Activated CD4-positive, CD25-positive, alpha-beta regulatory T cell treated with anti-CD3 and anti-CD28 coated beads, Interleukin-2, amount 50 U/mL, for 24 hours (primary cell): ENCODE measurements around the gene KRTAP16-1.
A peak's percentile ranks its signal among the peaks of the same experiment; 100 is the strongest.

Experiments used
- ATAC-seq, 2 donors: fragments of 150-1000 bp; cut with Tn5 transposase; one replicate each; pipeline ENCODE4 v1.10.0; 2021; ENCODE audit warnings: mild to moderate bottlenecking in 1 of 2, moderate library complexity in 1 of 2

The KRTAP16-1 gene

DNA sequence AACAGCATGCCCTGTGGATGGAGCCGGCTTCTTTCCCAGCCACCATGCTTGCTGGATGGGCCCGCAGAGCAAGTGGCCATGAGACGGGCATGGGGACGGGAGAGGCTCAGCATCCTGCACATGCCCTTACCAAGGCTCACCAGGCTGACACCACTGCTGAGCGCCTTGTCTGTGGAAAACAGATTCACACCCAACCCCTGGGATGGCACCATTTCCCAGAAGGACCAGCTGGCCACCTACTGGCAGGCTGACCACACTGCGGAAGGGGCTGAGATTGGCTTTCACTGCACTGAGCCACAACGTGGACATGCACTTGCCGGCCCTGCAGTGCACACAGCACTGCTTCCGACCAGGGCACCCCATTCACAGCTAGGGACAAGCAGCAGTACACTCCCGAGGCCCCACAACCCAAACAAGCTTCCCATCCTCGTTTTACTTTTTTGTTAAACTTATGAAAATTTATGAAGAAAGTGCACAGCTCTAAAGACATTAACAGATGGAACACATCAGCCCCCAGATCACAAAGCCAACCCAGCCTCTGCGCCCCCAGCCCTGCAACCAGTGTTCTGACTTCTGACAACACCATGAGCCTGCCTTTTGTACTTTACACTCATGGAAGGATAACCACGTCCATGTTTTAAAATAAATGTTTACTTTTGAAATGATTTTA lies 20.3 kb upstream of the KRTAP16-1 start:
- no peak for ATAC-seq

DNA sequence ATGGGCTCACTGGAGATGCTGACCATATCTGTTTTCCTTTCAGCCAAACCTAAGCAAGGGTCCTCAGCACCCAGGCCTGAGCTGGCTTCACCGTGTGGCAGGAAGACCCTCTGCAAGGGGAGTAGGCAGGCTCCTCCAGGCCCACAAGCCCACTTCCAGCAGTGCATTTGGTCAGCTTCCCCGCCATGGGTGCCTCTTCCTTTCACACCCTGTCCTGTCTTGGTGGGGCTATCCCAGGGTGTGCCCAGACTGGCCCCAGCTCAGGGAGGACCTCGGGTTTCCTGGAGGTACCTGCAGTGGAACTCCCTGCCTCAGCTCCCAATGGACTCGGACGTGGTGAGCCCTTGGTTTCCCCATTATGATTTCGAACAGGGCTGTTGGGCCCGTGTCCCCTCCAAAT lies 19.1 kb upstream of the KRTAP16-1 start:
- no peak for ATAC-seq

DNA sequence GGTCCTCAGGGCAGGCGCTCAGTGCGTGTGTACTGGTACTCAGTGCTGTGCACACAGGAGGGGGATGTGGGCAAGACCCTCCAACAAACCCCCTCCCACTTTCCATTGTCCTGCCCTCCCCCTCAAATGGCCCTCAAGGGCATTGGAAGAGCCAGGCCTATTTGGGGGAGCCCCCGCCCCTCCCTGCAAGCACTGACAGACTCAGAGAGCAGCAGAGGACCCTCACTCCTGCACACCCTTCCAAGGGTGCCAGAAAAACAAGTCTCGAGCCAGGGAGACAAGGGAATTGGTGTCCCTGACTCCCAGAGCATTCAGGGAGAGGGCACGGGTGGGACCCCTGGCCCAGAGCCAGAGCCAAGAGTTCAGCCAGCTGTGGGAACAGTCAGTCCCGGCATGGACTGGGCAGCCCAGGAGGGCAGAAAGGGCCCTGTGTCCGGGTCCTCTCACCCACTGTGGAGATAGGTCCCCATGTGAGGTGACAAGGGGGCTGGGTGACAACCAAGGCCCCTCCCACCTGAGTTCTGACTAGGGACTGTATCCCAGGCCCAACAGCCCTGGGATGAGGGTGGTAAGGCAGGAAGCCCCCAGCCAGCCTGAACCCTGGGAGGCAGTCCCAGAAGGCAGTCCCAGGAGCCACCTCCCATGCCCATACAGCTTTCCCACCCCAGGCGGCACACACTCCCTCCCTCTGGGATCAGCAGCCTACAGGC lies 18.5 kb upstream of the KRTAP16-1 start:
- no peak for ATAC-seq

DNA sequence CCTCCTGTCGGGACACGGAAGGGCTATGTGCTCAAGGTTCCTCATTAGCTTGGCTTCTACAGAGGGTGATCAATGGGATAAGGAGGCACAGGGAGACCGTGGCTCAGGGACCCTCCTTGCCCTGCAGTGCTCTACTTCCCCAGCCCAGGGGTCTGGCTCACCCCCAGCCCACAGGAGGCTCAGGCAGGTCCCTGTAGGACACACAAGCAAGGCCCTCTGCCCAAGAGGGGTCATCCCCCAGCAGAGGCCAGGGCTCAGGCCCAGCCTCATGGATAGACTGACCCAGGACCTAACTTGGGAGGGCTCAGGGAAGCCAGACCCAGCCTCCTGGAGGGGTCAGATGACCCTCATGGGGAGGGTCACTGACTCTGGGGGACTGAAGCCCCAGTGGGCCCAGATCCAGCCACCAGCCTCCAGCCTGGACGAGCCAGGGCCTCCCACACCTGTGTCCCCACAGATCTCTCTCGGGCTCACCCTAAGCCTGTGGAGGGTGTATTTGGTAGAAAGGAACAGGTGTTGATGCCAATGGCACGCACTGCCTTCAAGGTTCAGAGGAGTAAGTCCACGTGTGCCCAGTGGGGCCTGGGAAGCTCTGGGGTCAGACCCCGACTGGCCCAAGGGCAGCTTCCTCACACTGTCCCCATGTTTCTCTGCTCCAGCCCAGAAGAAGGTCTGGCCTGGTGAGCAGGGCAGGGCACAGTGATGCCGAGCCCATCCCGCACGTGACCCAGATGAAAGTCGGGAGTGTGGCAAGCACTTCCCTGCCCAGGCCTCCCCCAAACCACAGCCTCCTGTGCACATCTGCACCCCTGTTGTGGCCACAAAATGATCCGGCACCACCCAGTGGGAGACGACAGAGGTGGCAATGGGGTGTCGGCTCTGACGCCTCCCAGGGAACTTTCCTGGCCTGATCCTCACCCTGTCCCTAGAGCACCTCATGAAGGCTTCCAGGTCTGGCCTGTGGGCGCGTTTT lies 17.4 kb upstream of the KRTAP16-1 start:
- ATAC-seq, result no peak

DNA sequence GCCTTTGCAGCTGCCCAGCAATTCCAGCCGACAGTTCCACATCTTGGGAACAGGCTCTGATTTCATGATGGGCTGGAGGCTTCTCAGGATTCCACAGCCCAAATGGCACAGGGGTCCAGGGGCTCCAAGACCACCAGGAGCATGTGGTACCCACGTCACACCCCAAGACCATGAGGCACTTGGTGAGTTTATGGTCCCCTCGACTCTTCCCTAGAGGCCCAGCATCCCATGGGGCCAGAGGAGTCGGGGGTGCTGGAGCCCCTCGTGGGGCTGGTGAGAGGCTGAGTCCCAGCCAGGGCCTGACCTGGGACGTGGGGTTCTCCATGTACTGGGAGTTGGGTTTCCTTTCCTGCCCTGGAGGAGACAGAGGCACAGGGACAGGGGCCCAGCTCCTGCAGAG lies 16.5 kb upstream of the KRTAP16-1 start:
- no peak for ATAC-seq

DNA sequence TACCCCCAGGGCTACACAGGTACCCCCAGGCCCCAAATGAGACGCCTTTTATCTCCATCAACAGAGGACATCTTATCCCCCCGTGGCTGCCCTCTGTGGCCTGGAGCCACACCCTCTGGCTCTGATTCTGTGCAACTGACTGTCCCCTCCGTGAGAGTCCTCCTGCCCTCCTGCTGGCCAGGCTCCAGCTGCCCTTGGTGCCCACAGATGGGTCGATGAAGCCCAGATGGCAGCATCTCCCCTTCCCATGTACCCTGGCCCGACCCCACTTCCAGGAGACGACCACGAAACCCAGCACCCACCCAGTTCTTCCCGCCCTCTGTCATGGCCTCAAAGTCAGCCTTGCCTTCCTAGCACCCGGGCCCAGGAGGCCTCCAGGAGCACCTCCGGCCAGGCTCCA lies 16.0 kb upstream of the KRTAP16-1 start:
- ATAC-seq, result no peak

DNA sequence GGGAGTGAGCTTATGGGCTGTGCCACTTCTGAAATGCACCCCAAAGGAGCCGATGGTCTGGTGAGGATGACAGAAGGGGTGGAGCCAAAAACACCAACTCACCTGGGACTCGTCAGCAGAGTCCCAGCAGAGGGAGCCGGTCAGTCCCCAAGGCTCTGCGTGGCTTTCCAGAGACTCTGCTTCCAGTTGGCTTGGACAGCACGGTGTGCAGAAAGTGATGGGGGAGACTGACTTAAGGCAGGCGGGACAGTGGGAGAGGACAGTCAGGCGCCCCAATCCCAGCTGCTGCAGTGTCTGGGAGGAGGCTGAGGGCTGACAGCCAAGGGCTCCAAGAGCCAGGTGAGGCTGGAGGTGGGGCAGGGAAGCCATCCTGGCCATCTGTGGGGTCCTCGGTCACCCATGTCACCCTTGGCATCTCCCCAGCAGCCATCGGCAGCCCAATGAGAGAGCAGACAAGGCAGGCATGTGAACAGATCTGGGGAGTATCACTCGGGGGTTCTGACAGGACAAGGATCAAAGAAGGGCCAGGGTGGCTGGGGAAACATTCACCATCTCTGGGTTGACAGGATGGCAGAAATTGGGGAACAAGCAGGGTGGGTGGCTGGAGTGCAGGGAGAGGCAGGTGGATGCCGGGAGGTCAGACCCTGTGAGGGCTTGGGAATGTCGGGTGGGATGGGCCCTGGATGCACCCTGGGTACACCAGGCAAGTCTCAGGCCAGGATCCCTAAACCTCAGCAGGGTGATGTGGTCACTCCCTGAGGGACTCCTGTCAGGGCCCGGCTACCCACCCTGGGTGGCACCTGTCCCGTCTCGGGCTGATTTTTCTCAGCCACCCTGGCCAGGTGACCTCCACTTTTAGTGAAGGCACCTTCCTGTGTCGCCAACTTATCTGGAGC lies 15.3 kb upstream of the KRTAP16-1 start:
- ATAC-seq, result no peak

DNA sequence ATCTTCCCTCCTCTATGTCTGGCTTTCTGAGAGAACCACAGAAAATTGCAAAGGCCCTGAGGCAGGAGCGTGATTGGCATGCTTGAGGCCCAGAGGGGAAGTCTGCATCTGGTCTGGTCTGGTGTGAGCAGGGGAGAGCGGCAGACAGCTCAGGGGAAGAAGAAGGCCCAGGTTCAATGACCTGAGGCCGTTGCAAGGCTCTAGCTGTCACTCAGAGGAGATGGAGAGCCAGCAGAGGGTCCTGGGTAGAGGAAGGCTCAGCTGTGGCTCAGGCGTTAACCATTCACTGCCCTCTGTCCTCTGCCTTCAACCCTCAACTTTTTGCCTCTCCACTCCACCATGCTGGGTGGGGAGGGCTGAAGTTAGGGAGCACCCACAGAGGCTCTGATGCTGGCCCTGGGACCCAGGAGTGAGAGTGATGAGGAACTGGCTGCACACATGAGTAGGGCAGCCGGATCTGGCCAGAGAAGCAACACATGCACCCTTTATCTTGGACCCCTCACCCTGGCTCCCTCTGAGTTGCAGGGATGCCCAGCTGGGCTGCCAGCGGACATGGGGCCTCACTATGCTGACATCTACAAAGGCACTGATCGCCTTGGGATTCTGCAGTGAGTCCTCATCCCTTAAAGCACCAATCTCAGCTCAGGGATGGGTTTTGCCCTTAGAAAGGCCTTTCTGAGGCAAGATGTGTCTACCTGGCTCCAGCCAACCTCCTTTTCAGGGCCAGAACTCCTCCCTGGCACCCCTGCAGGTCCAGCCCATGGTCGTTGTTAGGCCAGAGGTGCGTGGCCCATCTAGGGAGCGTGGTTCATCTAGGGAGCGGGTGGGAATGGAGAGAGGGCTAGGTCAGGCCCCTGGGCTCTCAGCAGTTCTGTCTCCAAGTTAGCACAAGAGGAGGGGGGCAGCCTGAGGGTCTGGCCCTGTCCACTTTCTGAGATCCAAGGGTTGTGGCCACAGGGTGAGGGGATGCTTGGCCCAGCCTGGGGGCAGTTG lies 14.1 kb upstream of the KRTAP16-1 start:
- ATAC-seq, result no peak

DNA sequence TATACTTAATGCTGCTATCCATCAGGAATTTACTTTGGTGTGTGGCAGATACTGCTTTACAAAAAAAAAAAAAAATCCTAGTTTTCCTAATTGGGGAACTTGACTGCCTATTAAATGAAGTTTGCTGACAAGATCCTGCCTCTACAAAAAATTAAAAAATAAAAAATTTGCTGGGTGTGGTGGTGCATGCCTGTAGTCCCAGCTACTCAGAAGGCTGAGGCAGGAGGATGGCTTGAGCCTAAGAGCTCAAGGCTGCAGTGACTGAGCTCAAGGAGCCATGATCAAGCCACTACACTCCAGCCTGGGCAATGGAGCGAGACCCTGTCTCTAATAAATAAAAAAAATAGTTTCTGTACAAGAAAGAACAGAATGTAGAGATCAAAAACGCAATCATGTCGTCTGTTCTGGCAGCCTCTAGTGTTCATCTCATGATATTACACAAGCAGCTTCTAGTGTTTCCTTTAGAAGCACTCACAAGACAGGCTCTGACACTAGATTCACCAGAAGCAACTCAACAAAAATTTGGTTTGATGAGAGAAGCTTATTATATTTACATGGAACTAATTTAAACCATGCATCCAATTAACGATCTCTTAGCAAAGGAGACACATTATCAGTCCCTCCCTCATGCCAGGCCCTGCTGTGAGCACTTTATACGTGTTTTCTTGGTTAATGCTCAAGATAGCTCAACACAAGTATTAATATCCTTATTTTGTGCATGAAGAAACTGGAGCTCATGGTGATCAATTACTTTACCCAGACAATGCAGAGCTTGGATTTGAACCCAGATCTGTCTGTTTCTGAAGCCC lies 13.2 kb upstream of the KRTAP16-1 start:
- ATAC-seq, result peak in 1 of 2 donors; percentile 53

DNA sequence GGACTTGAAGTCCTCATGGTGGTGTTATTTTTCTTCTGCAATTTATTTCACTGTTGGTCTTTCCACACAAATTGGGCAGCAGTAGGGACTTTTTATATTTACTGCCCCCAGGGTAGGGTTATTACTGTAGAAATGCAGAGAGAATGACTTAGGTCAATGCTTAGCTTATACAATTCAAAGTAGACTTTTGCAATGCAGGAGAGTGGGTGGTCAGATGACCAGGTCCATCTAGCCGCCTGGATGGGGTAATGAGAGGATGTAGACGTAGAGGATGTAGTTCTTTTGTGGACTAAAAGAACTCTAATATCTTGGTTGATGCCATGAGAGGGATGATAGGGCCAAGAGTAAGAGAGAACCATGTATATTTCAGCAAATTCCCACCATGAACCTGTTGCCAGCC lies 9.1 kb upstream of the KRTAP16-1 start:
- no peak for ATAC-seq

DNA sequence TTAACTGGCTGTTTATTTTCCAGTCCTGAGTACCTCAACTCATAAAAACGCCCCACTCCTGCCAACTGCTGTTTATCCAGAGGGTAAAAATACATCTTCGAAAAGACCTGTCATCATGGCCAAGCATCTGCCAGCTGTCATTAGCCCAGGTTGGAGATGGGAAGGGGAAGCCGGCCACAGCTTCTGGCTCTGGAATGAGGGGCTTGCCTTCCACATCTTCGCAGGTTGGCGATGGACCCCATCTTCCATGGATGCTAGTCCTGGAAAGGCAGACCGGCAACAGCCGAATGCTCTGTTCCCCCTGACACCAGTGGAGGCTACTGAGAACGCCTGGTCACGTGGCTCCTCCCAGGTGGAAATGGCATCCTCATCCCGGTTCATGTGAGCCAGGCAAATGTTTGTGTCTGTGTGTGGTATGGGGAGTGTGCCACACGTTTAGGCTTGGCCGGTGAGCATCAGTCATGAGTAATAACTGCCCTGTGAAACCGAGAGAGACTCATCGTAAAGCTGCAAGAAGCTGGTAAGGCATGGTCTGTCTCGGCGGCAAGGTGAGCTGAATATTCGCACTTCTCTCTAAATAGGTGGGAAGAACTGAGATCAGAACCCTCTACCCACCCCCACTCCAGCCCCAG lies 6.8 kb upstream of the KRTAP16-1 start:
- no peak for ATAC-seq

DNA sequence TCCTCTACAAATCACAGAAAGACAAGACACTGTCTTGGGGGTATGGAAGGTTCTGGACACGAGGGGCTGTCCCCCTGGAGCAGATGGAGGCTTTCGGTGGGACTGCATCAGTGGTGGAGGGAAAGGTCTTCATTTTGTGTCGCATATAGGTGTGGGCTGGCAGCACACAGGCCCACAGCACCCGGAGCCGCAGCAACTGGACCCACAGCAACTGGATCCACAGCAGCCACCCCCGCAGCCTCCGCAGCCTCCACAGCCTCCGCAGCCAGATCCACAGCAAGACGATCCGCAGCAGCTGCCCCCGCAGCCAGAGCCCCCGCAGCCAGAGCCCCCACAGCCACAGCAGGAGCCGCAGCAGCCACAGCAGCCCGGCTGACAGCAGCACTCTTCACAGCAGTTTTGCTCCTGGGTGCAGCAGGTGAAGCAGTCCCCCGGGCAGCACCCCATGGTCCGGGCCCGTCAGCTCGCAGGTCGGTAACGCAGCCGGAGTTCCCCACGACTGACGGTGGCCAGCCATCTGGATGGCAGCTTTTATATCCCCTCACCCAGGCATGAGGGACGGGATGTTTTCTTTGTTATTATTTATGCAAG lies 6.2 kb upstream of the KRTAP16-1 start, which contains the start of gene KRTAP17-1:
TSS of gene KRTAP17-1 (minus strand) at position 507 of the 591 bp plus-strand sequence. CDS start at position 447, 60 bp downstream.
- ATAC-seq, result no peak

DNA sequence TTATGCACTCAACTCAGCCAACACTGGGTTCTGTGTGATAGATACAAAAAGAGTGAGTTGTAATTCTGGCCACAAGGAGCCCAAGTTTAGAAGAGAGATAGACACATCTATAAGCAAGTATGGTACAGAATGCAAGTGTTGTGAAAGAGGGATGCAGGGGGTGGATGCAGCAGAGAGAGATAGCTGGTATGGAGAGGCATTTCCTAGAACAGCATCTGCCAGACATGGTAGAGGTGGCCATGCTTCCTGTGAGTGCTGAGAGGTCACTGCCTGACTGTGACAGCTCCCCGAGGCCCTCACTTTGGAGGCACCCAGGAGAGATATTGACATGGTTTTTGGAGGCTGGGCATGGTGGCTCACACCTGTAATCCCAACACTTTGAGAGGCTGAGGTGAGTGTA lies 2.0 kb upstream of the KRTAP16-1 start:
- ATAC-seq, result no peak

DNA sequence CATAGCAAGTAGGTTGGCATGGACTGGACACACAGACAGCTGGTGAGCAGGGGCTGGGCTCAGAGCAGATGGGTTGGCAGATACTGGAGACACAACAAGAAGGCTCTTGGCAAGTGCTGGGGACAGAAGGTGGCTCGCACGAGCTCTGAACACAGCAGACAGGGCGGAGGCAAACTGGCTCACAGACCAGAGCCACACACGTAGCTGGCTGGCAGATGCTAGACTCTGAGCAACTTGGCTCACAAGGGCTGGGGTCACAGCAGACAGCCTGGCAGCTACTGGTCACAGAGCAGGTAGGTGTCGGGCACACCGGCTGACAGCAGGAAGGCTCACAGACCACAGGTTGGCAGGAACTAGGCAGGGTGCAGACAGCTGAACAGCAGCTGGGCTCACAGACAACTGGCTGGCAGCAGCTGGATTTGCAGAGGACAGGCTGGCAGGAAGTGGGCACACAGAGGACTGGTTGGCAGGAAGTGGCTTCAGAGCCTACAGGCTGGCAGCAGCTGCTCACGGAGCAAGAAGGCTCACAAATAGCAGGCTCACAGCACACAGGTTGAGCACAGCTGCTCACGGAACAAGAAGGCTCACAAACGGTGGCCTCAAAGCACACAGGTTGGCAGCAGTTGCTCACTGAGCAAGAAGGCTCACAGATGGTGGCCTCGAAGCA lies 725 bp downstream of the KRTAP16-1 start:
- peak; percentile 71 to 74 for ATAC-seq

DNA sequence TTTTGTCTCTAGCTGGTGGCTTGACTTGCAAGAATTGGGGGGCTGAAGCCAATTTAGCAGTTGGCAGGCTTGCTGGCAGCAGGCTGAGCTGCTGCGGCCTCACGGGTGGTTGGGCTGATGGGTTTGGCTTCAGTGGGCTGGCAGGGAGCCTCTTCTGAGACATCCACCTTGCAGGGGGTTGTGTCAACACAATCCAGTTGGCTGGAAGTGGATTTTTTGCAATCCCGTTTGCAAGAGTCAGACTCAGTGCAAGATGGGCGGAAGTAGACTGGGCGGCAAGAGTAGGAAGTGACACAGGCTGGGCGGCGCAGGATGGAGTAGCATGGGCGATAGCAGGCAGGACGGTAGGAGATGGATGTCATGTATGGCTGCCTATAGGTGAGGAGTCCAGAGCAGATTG lies 1.5 kb downstream of the KRTAP16-1 start:
- no peak for ATAC-seq

DNA sequence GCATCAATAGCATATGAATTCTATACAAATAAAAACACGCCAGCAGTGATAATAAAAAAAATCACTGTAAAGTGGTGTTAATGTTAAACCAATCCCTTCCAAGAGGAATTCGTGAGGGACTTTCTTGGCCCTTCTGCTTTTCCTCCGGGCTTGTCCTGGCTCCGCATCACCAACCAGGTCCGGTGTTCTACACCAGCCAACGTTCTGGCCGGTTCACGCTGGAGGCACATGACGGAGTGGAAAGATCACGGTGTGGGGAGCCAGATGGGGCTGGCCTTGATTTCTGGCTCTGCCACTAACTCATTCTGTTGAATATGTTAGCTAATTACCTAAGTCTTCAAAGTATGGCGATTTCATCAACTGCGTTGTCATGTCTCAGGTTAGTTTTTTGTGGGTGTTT lies 5.0 kb downstream of the KRTAP16-1 start:
- no peak for ATAC-seq

DNA sequence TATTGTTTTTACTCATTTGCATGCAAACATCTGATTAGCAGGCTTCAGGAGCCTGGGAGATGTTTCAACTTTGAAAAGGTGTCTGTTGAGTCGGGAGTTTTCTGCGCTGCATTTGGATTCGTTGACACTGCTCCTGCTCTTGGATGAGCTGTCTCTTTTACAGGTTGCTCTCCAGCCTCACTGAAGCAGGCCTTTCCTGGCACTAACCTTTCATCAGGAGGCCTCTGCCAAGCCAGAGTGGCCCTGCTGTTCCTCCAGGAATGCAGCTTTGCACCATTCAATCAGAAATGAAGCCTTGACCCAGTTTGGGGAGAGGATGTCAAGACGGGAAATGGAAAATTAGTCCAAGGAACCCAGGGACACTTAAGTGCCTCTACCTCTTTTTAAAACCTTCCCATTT lies 6.1 kb downstream of the KRTAP16-1 start:
- no peak for ATAC-seq
